Psoas muscle (tissue), 8 donors: ENCODE data around the gene RIOX2. TPM values are rescaled to one million over a fixed set of nuclear protein-coding genes. Genes with fewer than 3 reads are reported as not detected.

Source experiments
- ATAC-seq, 4 donors: fragments of 200-7000 bp; cut with Tn5 transposase; one replicate each; pipeline ENCODE4 v1.9.1; 2020; ENCODE audit warnings: moderate library complexity in 3 of 4, mild to moderate bottlenecking in 2 of 4
- DNase-seq, 2 donors: peaks; one replicate each; pipeline ENCODE4 v3.0.0-alpha.2; 2020
- H3K27ac ChIP-seq: fragments of 200-600 bp; one replicate; pipeline ENCODE4 v1.8.0; 2022
- H3K27me3 ChIP-seq, 3 donors: fragments of 200-600 bp in 1 of 3; one replicate each; pipeline versions ENCODE4 v1.6.1 to v1.8.0; 2013 to 2022; ENCODE audit warnings: low read length in 2 of 3, mild to moderate bottlenecking in 2 of 3, moderate library complexity in 1 of 3; ENCODE audit not compliant: insufficient read depth in 3 of 3
- H3K36me3 ChIP-seq, 2 donors: fragments of 200-600 bp in 1 of 2; one replicate each; pipeline versions ENCODE4 v1.6.1 to v1.8.0; 2013 to 2022; ENCODE audit warnings: low read depth in 1 of 2, mild to moderate bottlenecking in 1 of 2, moderate library complexity in 1 of 2; ENCODE audit not compliant: insufficient read depth in 1 of 2
- H3K4me1 ChIP-seq: fragments of 200-600 bp; one replicate; pipeline ENCODE4 v1.8.0; 2022
- H3K4me3 ChIP-seq: fragments of 200-600 bp; one replicate; pipeline ENCODE4 v1.8.0; 2022; ENCODE audit warnings: mild to moderate bottlenecking
- H3K9me3 ChIP-seq: fragments of 200-600 bp; one replicate; pipeline ENCODE4 v1.8.0; 2022
- whole genome bisulfite sequencing, 3 donors: extraction: QIAGEN DNeasy Blood & Tissue Kit; methylation state at CpG; one replicate each; pipeline versions ENCODE4 v1.1.6 to v1.1.7; 2013; 5-methylcytosine and 5-hydroxymethylcytosine counted together
- intact Hi-C, 2 donors: fragments of 100-400 bp; cut with DNase I; formaldehyde crosslinking; loops; one replicate each; pipeline versions ENCODE4 v1.11.0 to v1.14.2; 2022
- polyA plus RNA-seq, 3 donors: library from polyadenylated mRNA; stranded (reverse); fragments of 200-250 nt; gene quantifications; one replicate each; pipeline ENCODE4 v1.2.3, GENCODE V29; 2013
- total RNA-seq, 4 donors: library from RNA; stranded (reverse); fragmentation: NEBNext Ultra II Directional in 2 of 4; extraction: Animal tissue kit (Norgen Biotek cat#: 25700) in 2 of 4; gene quantifications; one replicate each; pipeline versions ENCODE4 v1.2.1 to v1.2.4, GENCODE V29; 2021 to 2023
- TF ChIP-seq, protein P1 (sequence below): fragments of 200-600 bp; IDR thresholded peaks from one replicate; pipeline ENCODE4 v1.8.0; 2022; ENCODE audit warnings: antibody characterized with exemption
- donor health status: healthy with polysubstance abuse.
- donor health status: DM: no; HTN: no; CAD: no; lungs with moderate emphysema.
- donor health status: Bipolar disorder and iron deficiency.
- donor health status: healthy.
- donor health status: DM: yes; HTN: yes; CAD: no.
- donor health status: DM: no; HTN: no; CAD: no.
- donor health status: DM: no; HTN: no; CAD: no.
- donor health status: DM: yes; HTN: yes; CAD: no.

RIOX2 gene
- total and polyA plus RNA-seq, 7 donors, result 16.7 to 66.2 (median 32.2) TPM

DNA sequence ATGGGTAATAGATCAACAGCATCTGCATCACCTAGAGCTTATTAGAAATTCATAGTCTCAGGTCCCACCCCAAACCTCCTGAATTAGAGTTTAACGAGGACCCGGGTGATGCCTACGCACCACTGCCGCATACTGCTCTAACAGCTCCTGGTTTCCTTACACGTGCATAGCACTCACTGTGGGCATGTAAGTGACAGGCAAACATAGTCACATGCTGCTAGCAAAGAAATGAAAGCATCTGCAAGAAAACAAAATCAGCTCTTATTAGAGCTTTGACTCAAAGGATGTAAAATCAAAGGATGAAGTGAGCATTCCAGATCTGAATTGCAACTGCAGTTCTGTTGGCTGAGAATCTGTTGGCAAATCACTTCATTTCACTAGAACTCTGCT lies 19.1 kb upstream of the RIOX2 start:
- 63 to 71% (median 68%) methylated on average over 5 of the region's 5 CpGs for WGBS, 3 donors
- H3K27ac ChIP-seq, result no peak overlapping the region
- intact Hi-C loops, result no loop called here
- H3K9me3 ChIP-seq, result no peaks in the 10 kb centered on the region
- no peak for DNase-seq
- H3K4me3 ChIP-seq, result no peak overlapping the region
- ATAC-seq, result no peak
- no peaks in the 10 kb centered on the region for H3K36me3 ChIP-seq
- H3K4me1 ChIP-seq, result no peaks in the 10 kb centered on the region
- TF ChIP-seq, protein P1, sequence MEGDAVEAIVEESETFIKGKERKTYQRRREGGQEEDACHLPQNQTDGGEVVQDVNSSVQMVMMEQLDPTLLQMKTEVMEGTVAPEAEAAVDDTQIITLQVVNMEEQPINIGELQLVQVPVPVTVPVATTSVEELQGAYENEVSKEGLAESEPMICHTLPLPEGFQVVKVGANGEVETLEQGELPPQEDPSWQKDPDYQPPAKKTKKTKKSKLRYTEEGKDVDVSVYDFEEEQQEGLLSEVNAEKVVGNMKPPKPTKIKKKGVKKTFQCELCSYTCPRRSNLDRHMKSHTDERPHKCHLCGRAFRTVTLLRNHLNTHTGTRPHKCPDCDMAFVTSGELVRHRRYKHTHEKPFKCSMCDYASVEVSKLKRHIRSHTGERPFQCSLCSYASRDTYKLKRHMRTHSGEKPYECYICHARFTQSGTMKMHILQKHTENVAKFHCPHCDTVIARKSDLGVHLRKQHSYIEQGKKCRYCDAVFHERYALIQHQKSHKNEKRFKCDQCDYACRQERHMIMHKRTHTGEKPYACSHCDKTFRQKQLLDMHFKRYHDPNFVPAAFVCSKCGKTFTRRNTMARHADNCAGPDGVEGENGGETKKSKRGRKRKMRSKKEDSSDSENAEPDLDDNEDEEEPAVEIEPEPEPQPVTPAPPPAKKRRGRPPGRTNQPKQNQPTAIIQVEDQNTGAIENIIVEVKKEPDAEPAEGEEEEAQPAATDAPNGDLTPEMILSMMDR, result no peak
- H3K27me3 ChIP-seq, result no peaks in the 10 kb centered on the region

DNA sequence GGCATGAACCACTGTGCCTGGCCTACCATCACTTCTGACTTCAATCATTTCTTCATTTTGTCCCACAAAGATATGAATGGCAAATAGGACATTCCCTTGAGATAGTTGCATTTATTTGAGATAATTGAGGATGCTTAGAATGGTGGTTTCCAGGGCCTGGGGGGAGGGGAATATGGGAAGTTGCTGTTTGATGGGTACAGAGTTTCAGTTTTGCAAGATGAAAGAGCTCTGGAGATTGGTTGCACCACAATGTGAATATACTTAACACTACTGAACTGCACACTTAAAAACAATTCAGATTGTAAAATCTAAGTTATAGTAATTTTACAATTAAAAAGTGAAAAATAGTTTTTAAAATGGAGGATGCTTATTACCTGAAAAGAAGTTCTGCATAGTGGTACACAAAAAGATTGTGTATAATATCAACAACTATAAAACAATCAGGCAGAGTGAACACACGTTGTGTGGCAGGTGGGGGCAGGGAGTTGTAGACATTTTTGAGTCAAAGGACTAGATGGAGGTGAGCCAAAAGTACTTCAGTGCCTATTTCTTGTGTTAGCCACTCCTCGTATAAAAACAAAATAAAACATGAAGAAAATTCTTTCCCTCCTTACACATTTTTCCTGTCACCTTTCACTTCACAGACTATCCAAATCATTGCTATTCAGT lies 18.5 kb upstream of the RIOX2 start:
- no peak for ATAC-seq
- 34 to 49% (median 35%) methylated on average over 2 of the region's 2 CpGs for WGBS, 3 donors
- Histone ChIP-seq H3K36me3 (no peaks in the 10 kb centered on the region), H3K4me1 (no peaks in the 10 kb centered on the region), H3K9me3 (no peaks in the 10 kb centered on the region), H3K4me3 (no peak overlapping the region), H3K27ac (no peak overlapping the region), H3K27me3 (no peaks in the 10 kb centered on the region)
- intact Hi-C loops, result loop anchor here in 1 of 2 donors (1.0 kb wide), 1 partner anchor 26 kb away; no protein-coding TSS in a partner anchor
- TF ChIP-seq, protein P1, result no peak
- no peak for DNase-seq

DNA sequence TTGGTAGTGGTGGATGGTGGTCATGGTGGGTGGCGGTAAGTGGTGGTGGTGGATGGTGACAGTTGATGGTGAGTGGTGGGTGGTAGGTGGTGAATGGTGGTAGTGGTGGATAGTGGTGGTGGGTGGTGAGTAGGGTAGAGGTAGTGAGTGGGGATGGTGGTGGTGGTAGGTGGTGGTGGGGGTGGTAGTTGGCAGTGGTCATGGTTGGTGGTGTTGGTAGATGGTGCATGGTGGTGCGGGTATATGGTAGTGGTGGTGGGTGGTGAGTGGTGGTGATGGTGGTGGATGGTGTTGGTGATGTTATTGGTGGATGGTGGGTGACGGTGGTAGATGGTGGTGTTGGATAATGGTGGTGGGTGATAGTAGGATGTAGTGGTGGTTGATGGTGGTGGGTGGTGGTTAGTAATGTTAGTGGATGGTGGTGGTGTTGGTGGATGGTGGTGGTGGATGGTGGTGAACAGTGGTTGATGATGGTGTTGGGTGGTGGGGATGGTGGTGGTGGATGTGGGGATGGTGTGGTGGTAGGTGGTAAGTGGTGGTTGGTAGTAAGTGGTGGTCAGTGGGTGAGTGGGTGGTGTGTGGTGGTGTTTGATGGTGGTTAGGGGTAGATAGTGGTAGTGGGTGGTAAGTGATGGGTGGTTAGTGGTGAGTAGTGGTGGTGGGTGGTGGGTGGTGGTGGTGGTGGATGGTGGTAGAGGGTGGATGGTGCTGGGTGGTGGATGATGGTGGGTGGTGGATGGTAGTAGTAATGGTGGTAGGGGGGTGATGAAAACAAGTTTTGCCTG lies 16.7 kb upstream of the RIOX2 start:
- no peak for ATAC-seq
- no peaks in the 10 kb centered on the region for H3K4me1 ChIP-seq
- H3K4me3 ChIP-seq, result no peak overlapping the region
- no peaks in the 10 kb centered on the region for H3K9me3 ChIP-seq
- 93 to 100% (median 96%) methylated on average over 3 of the region's 3 CpGs for WGBS, 3 donors
- no peaks in the 10 kb centered on the region for H3K36me3 ChIP-seq
- H3K27ac ChIP-seq, result no peak overlapping the region
- DNase-seq, result no peak
- H3K27me3 ChIP-seq, result no peaks in the 10 kb centered on the region
- intact Hi-C loops, result no loop called here
- TF ChIP-seq, protein P1, result no peak

DNA sequence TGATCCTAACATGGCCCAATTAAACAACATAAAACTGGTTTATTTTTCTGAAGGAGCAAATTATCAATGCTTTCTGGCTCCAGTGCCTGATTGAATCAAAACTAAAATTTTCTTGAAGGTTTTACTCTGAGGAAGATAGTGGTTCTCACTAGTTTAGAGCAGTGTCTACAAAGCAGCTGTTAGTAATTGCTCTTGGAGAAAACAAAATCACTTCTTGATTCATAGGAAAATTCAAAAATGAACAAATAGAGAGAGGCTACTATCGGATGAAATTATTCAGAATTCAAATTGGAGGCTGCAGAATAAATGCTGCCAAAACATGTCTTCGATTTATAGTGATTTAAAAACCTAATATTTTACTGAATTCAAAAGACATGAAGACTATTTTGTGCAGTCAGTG lies 15.1 kb upstream of the RIOX2 start:
- no peaks in the 10 kb centered on the region for H3K9me3 ChIP-seq
- peaks cover 5% of the 10 kb centered on the region for H3K4me1 ChIP-seq
- no peaks in the 10 kb centered on the region for H3K27me3 ChIP-seq
- no peaks in the 10 kb centered on the region for H3K36me3 ChIP-seq
- H3K27ac ChIP-seq, result no peak overlapping the region
- ATAC-seq (no peak), DNase-seq (no peak)
- H3K4me3 ChIP-seq, result no peak overlapping the region
- WGBS, 3 donors, result 84 to 88% (median 86%) methylated on average over 2 of the region's 2 CpGs
- TF ChIP-seq, protein P1, result no peak
- intact Hi-C loops, result no loop called here
